HL-60 (cell line): ENCODE data around the gene DDX25.

Experiments used
- CTCF ChIP-seq: IDR thresholded peaks from one replicate; pipeline ENCODE4 v1.5.1; 2011; ENCODE audit warnings: low read length, control low read depth, inconsistent platforms; ENCODE audit not compliant: insufficient read depth
- GABPA ChIP-seq: IDR thresholded peaks from 2 replicates; pipeline ENCODE4 v1.6.1; 2012; ENCODE audit warnings: low read depth
- POLR2AphosphoS5 ChIP-seq: IDR thresholded peaks from 2 replicates; pipeline ENCODE4 v1.6.1; 2012; ENCODE audit warnings: low read depth
- SPI1 ChIP-seq: IDR thresholded peaks from 2 replicates; pipeline ENCODE4 v1.6.1; 2012; ENCODE audit warnings: low read depth, mild to moderate bottlenecking, borderline replicate concordance

GRCh38 chr11:125892071-125892470 lies 12.2 kb upstream of the DDX25 start:
- no peak for TF ChIP-seq CTCF
- TF ChIP-seq GABPA: no peak
- no peak for TF ChIP-seq POLR2AphosphoS5
- TF ChIP-seq SPI1: no peak
